Prostate gland (tissue), 2 donors: ENCODE results near the gene LALBA.

Experiments
- CTCF ChIP-seq, 4 experiments: fragments of 200-600 bp in 2 of 4; fragments of 450-650 bp in 2 of 4; sonication (generic) in 2 of 4; IDR thresholded peaks; 1 replicate in 3 of 4; 2 replicates in 1 of 4; pipeline ENCODE4 v1.5.1; 2016 to 2019; ENCODE audit warnings: antibody characterized with exemption in 4 of 4, mild to moderate bottlenecking in 2 of 4, moderate library complexity in 2 of 4
- POLR2AphosphoS5 ChIP-seq: sonication (generic); formaldehyde crosslinking; IDR thresholded peaks from one replicate; pipeline ENCODE4 v1.6.1; 2017; ENCODE audit warnings: antibody characterized with exemption

- TF ChIP-seq CTCF (IDR thresholded peaks at IDR 0.05) (no peak), POLR2AphosphoS5 (no peak)
Observed at GRCh38 chr12:48615681-48616080, 45.8 kb upstream of the LALBA start.
